H9 (cell line): ENCODE results near the gene CA5A. TPM values are rescaled to one million over a fixed set of nuclear protein-coding genes. Genes with fewer than 3 reads are reported as not detected.
"Not testable (repeated sequence)": the region's sequence is repeated elsewhere in the genome, so short reads cannot be mapped to it uniquely, and the experiment has no call there.

Source experiments
- DNase-seq: peaks from one replicate; pipeline ENCODE4 v3.0.0-alpha.2; 2017
- H2AFZ ChIP-seq: one replicate; pipeline ENCODE4 v1.6.1; 2013; ENCODE audit warnings: mild to moderate bottlenecking, low read length, control low read depth, moderate library complexity
- H2AK5ac ChIP-seq: 2 replicates; pipeline ENCODE4 v1.6.1; 2013; ENCODE audit warnings: low read length, control low read depth, mixed read lengths; ENCODE audit not compliant: insufficient read length
- H2BK120ac ChIP-seq: one replicate; pipeline ENCODE4 v1.6.1; 2013; ENCODE audit warnings: low read depth, mild to moderate bottlenecking, low read length, control low read depth, inconsistent platforms; ENCODE audit not compliant: poor library complexity, severe bottlenecking
- H2BK12ac ChIP-seq: 2 replicates; pipeline ENCODE4 v1.6.1; 2013; ENCODE audit warnings: low read length, control low read depth, mixed read lengths, low read depth; ENCODE audit not compliant: insufficient read length
- H2BK15ac ChIP-seq: 2 replicates; pipeline ENCODE4 v1.6.1; 2013; ENCODE audit warnings: low read depth, low read length, control low read depth
- H2BK20ac ChIP-seq: one replicate; pipeline ENCODE4 v1.6.1; 2013; ENCODE audit warnings: low read depth, mild to moderate bottlenecking, low read length, control low read depth, inconsistent platforms; ENCODE audit not compliant: poor library complexity, severe bottlenecking
- H2BK5ac ChIP-seq: 2 replicates; pipeline ENCODE4 v1.6.1; 2013; ENCODE audit warnings: low read length, control low read depth, mixed read lengths; ENCODE audit not compliant: insufficient read length
- H3K14ac ChIP-seq: 2 replicates; pipeline ENCODE4 v1.6.1; 2013; ENCODE audit warnings: low read length, control low read depth; ENCODE audit not compliant: insufficient read depth
- H3K18ac ChIP-seq: 2 replicates; pipeline ENCODE4 v1.6.1; 2013; ENCODE audit warnings: low read depth, mild to moderate bottlenecking, mixed read lengths, low read length, control low read depth; ENCODE audit not compliant: insufficient read length
- H3K23ac ChIP-seq: 2 replicates; pipeline ENCODE4 v1.6.1; 2013; ENCODE audit warnings: low read length, control low read depth, mixed read lengths, low read depth; ENCODE audit not compliant: insufficient read length
- H3K23me2 ChIP-seq: 2 replicates; pipeline ENCODE4 v1.6.1; 2013; ENCODE audit warnings: low read depth, mild to moderate bottlenecking, mixed read lengths, low read length, control low read depth; ENCODE audit not compliant: insufficient read length, poor library complexity, severe bottlenecking
- H3K27ac ChIP-seq: 2 replicates; pipeline ENCODE4 v1.5.1; 2013; ENCODE audit warnings: low read length, control low read depth, mixed read lengths, low read depth; ENCODE audit not compliant: insufficient read length
- H3K27me3 ChIP-seq: 2 replicates; pipeline ENCODE4 v1.6.1; 2013; ENCODE audit warnings: low read length, control low read depth, inconsistent platforms; ENCODE audit not compliant: insufficient read depth
- H3K4ac ChIP-seq: 2 replicates; pipeline ENCODE4 v1.6.1; 2013; ENCODE audit warnings: low read depth, mild to moderate bottlenecking, control low read depth, inconsistent platforms, low read length, moderate library complexity
- H3K4me1 ChIP-seq: 2 replicates; pipeline ENCODE4 v1.6.1; 2013; ENCODE audit warnings: low read length, control low read depth, inconsistent platforms; ENCODE audit not compliant: insufficient read depth
- H3K4me2 ChIP-seq: 2 replicates; pipeline ENCODE4 v1.6.1; 2013; ENCODE audit warnings: low read length, control low read depth, mixed read lengths; ENCODE audit not compliant: insufficient read length, insufficient read depth
- H3K56ac ChIP-seq: 2 replicates; pipeline ENCODE4 v1.6.1; 2013; ENCODE audit warnings: low read depth, mild to moderate bottlenecking, mixed read lengths, low read length, control low read depth; ENCODE audit not compliant: insufficient read length
- H3K79me1 ChIP-seq: 2 replicates; pipeline ENCODE4 v1.6.1; 2013; ENCODE audit warnings: low read depth, mild to moderate bottlenecking, moderate library complexity, low read length, control low read depth, inconsistent platforms; ENCODE audit not compliant: insufficient read depth, poor library complexity, severe bottlenecking
- H3K79me2 ChIP-seq: 2 replicates; pipeline ENCODE4 v1.6.1; 2013; ENCODE audit warnings: low read length, control low read depth, inconsistent platforms; ENCODE audit not compliant: insufficient read depth
- H3K9ac ChIP-seq: 2 replicates; pipeline ENCODE4 v1.6.1; 2013; ENCODE audit warnings: low read length, control low read depth, mixed read lengths; ENCODE audit not compliant: insufficient read length; ENCODE audit errors: extremely low read depth
- H3K9me3 ChIP-seq: one replicate; pipeline ENCODE4 v1.6.1; 2013; ENCODE audit warnings: low read depth, low read length, inconsistent platforms; ENCODE audit not compliant: control insufficient read depth
- H3T11ph ChIP-seq: one replicate; pipeline ENCODE4 v1.6.1; 2013; ENCODE audit warnings: mild to moderate bottlenecking, low read length, control low read depth, inconsistent platforms
- H4K20me1 ChIP-seq: one replicate; pipeline ENCODE4 v1.6.1; 2013; ENCODE audit not compliant: control insufficient read depth, insufficient read length, insufficient read depth
- H4K5ac ChIP-seq: 2 replicates; pipeline ENCODE4 v1.6.1; 2013; ENCODE audit warnings: low read depth, mild to moderate bottlenecking, mixed read lengths, low read length, control low read depth; ENCODE audit not compliant: insufficient read length
- H4K8ac ChIP-seq: replicated peaks from 2 replicates; pipeline ENCODE4 v1.6.1; 2013; ENCODE audit warnings: low read length, control low read depth, mixed read lengths, low read depth; ENCODE audit not compliant: insufficient read length
- H4K91ac ChIP-seq: 2 replicates; pipeline ENCODE4 v1.6.1; 2013; ENCODE audit warnings: low read depth, mild to moderate bottlenecking, moderate library complexity, mixed read lengths, low read length, control low read depth; ENCODE audit not compliant: insufficient read length
- H3K27ac Mint-ChIP-seq, 3 experiments: 2 replicates in 2 of 3; 3 replicates in 1 of 3; pipeline ENCODE4 v1.8.0; 2020 to 2021; ENCODE audit warnings: mixed read lengths in 3 of 3, mild to moderate bottlenecking in 1 of 3, moderate library complexity in 1 of 3
- H3K27me3 Mint-ChIP-seq: 2 replicates; pipeline ENCODE4 v1.8.0; 2021; ENCODE audit warnings: low read depth, mild to moderate bottlenecking, moderate library complexity, mixed read lengths
- H3K36me3 Mint-ChIP-seq, 3 experiments: 2 replicates in 2 of 3; 3 replicates in 1 of 3; pipeline ENCODE4 v1.8.0; 2020 to 2021; ENCODE audit warnings: low read depth in 3 of 3, mixed read lengths in 3 of 3; ENCODE audit not compliant: insufficient read depth in 1 of 3
- H3K4me1 Mint-ChIP-seq, 2 experiments: 2 replicates each; pipeline ENCODE4 v1.8.0; 2020; ENCODE audit warnings: mixed read lengths in 2 of 2
- H3K4me3 Mint-ChIP-seq, 2 experiments: 2 replicates in 1 of 2; 3 replicates in 1 of 2; pipeline ENCODE4 v1.8.0; 2020 to 2021; ENCODE audit warnings: mild to moderate bottlenecking in 2 of 2, mixed read lengths in 2 of 2, moderate library complexity in 1 of 2
- H3K9me3 Mint-ChIP-seq, 2 experiments: 2 replicates in 1 of 2; 3 replicates in 1 of 2; pipeline ENCODE4 v1.8.0; 2020; ENCODE audit warnings: mild to moderate bottlenecking in 2 of 2, mixed read lengths in 2 of 2, moderate library complexity in 1 of 2
- WGBS: extraction: QIAGEN DNeasy Blood & Tissue Kit; methylation state at CpG from one replicate; pipeline ENCODE4 v1.1.7; 2013; ENCODE audit warnings: missing lambda C conversion rate, low lambda C conversion rate, mixed read lengths; ENCODE audit not compliant: insufficient read length; ENCODE audit errors: extremely low coverage; 5-methylcytosine and 5-hydroxymethylcytosine counted together
- total RNA-seq: library from RNA; stranded (reverse); gene quantifications from 2 replicates; pipeline ENCODE4 v1.2.1, GENCODE V29; 2021
- TF ChIP-seq, protein P1 (sequence below): fragments of 200-600 bp; sonication (generic); conservative IDR thresholded peaks from 3 replicates; pipeline ENCODE4 v1.8.0; 2021; ENCODE audit warnings: antibody characterized with exemption, mild to moderate bottlenecking

The CA5A gene
- total RNA-seq, 1 experiment from 2014 or later: not detected

GRCh38 chr16:87933140-87933495 is 3.2 kb downstream of the CA5A start:
- Histone ChIP-seq H3K27ac (no peak overlapping the region), H3K4ac (no peak overlapping the region), H3K9ac (no peak overlapping the region), H3K4me2 (no peak overlapping the region), H3K18ac (no peak overlapping the region), H3K23me2 (no peaks in the 10 kb centered on the region), H4K5ac (no peak overlapping the region), H2BK5ac (no peak overlapping the region), H3K79me2 (no peaks in the 10 kb centered on the region), H4K91ac (no peak overlapping the region), H2BK20ac (no peak overlapping the region), H2BK15ac (no peak overlapping the region), H4K8ac (no peak overlapping the region), H2AFZ (no peak overlapping the region), H3K56ac (no peak overlapping the region), H3K14ac (no peak overlapping the region), H3K23ac (no peak overlapping the region), H2BK120ac (no peak overlapping the region), H2BK12ac (no peak overlapping the region), H3K9me3 (no peaks in the 10 kb centered on the region), H2AK5ac (no peak overlapping the region), H3K79me1 (no peaks in the 10 kb centered on the region), H3K4me1 (no peaks in the 10 kb centered on the region), H3K27me3 (no peaks in the 10 kb centered on the region), H4K20me1 (no peaks in the 10 kb centered on the region), H3T11ph (no peak overlapping the region)
- WGBS: no CpG with 5 or more reads among the region's 3 CpGs
- H3K36me3 Mint-ChIP-seq: no peaks in the 10 kb centered on the region
- H3K4me3 Mint-ChIP-seq: no peak overlapping the region
- no peak overlapping the region for H3K27ac Mint-ChIP-seq
- peaks cover 0 to 5% of the 10 kb centered on the region in 2 experiments; a peak in 1 of 4 replicates for H3K4me1 Mint-ChIP-seq
- H3K27me3 Mint-ChIP-seq: peaks cover 2% of the 10 kb centered on the region
- H3K9me3 Mint-ChIP-seq: peaks cover 2 to 3% of the 10 kb centered on the region in 2 experiments; a peak in 3 of 5 replicates
- no peak for DNase-seq
- TF ChIP-seq, protein P1, sequence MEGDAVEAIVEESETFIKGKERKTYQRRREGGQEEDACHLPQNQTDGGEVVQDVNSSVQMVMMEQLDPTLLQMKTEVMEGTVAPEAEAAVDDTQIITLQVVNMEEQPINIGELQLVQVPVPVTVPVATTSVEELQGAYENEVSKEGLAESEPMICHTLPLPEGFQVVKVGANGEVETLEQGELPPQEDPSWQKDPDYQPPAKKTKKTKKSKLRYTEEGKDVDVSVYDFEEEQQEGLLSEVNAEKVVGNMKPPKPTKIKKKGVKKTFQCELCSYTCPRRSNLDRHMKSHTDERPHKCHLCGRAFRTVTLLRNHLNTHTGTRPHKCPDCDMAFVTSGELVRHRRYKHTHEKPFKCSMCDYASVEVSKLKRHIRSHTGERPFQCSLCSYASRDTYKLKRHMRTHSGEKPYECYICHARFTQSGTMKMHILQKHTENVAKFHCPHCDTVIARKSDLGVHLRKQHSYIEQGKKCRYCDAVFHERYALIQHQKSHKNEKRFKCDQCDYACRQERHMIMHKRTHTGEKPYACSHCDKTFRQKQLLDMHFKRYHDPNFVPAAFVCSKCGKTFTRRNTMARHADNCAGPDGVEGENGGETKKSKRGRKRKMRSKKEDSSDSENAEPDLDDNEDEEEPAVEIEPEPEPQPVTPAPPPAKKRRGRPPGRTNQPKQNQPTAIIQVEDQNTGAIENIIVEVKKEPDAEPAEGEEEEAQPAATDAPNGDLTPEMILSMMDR: no peak

DNA sequence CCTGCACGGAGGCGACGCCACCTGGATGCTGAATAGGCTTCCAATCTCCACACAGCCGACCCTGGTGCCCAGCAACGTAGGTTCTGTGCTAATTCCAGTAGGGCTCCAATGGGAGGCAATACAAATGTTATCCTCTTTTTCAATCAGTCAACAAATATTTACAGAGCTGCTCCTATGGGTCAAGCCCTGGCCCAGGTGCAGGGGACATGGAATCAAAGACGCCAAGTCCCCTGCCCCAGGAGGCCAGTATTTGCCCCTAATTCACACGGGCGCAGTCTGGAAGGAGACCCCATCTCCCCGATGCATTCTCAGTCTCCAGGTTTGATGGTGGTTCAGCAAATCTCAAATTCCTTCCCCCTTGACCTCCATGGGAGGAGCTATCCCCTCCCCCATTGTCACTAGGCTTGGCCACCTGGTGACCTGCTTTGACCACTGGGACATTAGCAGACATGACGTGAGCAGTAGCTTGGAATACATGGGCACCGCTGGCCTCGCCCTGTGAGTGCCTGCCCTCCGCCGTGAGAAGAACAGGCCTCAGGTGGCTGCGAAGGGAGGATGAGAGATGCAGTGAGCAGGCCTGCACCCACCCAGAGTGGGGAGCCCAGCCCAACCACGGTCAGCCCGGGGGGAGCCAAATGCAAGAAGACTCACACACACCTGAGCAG is 3.7 kb downstream of the CA5A start:
- H3K4me3 Mint-ChIP-seq, H3K4ac ChIP-seq, H2BK15ac ChIP-seq, H3K9ac ChIP-seq, H3K4me2 ChIP-seq, H3T11ph ChIP-seq, H2BK120ac ChIP-seq, H3K79me1 ChIP-seq, H2BK20ac ChIP-seq, H3K14ac ChIP-seq, H3K27ac ChIP-seq, H4K20me1 ChIP-seq, H2BK12ac ChIP-seq, H3K9me3 Mint-ChIP-seq, H3K36me3 Mint-ChIP-seq, H4K91ac ChIP-seq, H3K23me2 ChIP-seq, H3K27me3 Mint-ChIP-seq, H3K79me2 ChIP-seq, H3K4me1 ChIP-seq, H3K23ac ChIP-seq, H3K9me3 ChIP-seq, H4K5ac ChIP-seq, H4K8ac ChIP-seq, H3K27me3 ChIP-seq, H2AFZ ChIP-seq, H3K18ac ChIP-seq, DNase-seq, H2BK5ac ChIP-seq, H2AK5ac ChIP-seq, H3K4me1 Mint-ChIP-seq, H3K56ac ChIP-seq: not testable (repeated sequence)
- no CpG with 5 or more reads among the region's 17 CpGs for WGBS
- peak overlapping the region in 1 of 3 experiments; percentile 7; a peak in 1 of 7 replicates for H3K27ac Mint-ChIP-seq
